ENCODE results near the gene HOXA3.

DNA sequence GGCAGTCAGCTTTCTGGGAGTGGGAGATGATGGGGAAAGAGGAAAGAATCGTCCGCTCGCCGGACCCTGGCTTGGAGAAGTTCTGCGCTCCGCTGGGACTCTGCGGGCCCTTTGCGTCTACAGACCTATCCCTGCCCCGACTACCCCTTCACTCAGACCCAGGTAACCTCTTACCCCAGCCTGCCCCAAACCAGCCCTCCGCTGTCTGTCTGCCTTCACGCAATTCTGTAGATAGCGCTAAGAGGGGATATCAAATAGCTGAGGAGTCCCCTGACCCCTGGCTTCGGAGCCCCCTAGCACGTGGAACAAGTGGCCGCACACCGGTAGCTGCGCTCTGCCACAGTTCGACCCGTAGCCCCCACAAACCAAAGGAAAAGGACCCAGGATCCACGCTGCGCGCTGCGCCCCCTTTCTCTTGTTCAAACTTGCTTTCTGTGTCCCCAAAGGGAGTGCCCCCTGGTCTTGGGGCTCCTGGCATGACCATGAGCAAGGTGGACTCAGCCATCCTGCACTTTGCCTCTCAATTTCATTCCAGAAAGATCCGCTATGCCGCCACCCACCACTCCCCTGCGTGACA is 28.8 kb downstream of the HOXA3 start:
- TF ChIP-seq, protein P1, sequence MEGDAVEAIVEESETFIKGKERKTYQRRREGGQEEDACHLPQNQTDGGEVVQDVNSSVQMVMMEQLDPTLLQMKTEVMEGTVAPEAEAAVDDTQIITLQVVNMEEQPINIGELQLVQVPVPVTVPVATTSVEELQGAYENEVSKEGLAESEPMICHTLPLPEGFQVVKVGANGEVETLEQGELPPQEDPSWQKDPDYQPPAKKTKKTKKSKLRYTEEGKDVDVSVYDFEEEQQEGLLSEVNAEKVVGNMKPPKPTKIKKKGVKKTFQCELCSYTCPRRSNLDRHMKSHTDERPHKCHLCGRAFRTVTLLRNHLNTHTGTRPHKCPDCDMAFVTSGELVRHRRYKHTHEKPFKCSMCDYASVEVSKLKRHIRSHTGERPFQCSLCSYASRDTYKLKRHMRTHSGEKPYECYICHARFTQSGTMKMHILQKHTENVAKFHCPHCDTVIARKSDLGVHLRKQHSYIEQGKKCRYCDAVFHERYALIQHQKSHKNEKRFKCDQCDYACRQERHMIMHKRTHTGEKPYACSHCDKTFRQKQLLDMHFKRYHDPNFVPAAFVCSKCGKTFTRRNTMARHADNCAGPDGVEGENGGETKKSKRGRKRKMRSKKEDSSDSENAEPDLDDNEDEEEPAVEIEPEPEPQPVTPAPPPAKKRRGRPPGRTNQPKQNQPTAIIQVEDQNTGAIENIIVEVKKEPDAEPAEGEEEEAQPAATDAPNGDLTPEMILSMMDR (IDR thresholded peaks at IDR 0.05): no peak
- TF ChIP-seq POLR2A (IDR thresholded peaks at IDR 0.05; ENCODE audit: low read length) (no peak), MYC (IDR thresholded peaks at IDR 0.05; ENCODE audit: borderline replicate concordance, low read length) (no peak), CBX8 (IDR thresholded peaks at IDR 0.05) (no peak), NR3C1 (IDR thresholded peaks at IDR 0.05) (no peak), CEBPB (IDR thresholded peaks at IDR 0.05) (no peak)
